Measurements from ENCODE around the gene TNPO1.
A peak's percentile ranks its signal among the peaks of the same experiment; 100 is the strongest.
"Not testable (repeated sequence)": the region's sequence is repeated elsewhere in the genome, so short reads cannot be mapped to it uniquely, and the experiment has no call there.

The TNPO1 gene

DNA sequence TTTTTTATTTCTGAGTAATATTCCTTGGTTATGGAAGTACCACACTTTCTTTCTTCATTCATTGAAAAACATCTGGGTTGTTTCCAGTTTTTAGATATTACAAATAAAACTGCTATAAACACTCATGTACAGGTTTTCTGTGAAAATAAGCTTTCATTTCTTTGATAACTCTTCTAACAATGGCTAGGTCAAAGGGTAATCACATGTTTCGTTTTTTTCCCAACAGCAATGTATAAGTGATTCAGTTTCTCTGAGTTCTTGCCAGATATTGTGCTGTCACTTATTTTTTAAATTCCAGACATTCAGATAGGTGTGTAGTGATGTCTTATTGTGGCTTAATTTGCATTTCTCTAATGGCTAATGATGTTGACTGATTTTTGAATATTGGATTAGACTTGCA, 16.7 kb upstream of the TNPO1 start:
- no peak for DNase-seq (ENCODE audit: low read depth)
- no peak overlapping the region for H3K4me3 ChIP-seq (ENCODE audit: low read depth, low read length)
- TF ChIP-seq, protein P1, sequence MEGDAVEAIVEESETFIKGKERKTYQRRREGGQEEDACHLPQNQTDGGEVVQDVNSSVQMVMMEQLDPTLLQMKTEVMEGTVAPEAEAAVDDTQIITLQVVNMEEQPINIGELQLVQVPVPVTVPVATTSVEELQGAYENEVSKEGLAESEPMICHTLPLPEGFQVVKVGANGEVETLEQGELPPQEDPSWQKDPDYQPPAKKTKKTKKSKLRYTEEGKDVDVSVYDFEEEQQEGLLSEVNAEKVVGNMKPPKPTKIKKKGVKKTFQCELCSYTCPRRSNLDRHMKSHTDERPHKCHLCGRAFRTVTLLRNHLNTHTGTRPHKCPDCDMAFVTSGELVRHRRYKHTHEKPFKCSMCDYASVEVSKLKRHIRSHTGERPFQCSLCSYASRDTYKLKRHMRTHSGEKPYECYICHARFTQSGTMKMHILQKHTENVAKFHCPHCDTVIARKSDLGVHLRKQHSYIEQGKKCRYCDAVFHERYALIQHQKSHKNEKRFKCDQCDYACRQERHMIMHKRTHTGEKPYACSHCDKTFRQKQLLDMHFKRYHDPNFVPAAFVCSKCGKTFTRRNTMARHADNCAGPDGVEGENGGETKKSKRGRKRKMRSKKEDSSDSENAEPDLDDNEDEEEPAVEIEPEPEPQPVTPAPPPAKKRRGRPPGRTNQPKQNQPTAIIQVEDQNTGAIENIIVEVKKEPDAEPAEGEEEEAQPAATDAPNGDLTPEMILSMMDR (conservative IDR thresholded peaks at IDR 0.05; ENCODE audit: low read depth, low read length): no peak

DNA sequence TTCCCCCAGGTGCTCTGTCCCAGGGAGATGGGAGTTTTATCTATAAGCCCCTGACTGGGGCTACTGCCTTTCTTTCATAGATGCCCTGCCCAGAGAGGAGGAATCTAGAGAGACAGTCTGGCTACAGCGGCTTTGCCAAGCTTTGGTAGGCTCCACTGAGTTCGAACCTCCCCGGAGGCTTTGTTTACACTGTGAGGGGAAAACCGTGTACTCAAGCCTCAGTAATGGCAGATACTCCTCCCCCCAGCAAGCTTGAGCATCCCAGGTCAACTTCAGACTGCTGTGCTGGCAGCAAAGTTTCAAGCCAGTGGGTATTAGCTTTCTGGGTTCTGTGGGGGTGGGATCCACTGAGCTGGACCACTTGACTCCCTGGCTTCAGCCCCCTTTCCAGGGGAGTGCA, 7.8 kb upstream of the TNPO1 start:
- H3K4me3 ChIP-seq (ENCODE audit: low read depth, low read length); DNase-seq (ENCODE audit: low read depth): not testable (repeated sequence)

DNA sequence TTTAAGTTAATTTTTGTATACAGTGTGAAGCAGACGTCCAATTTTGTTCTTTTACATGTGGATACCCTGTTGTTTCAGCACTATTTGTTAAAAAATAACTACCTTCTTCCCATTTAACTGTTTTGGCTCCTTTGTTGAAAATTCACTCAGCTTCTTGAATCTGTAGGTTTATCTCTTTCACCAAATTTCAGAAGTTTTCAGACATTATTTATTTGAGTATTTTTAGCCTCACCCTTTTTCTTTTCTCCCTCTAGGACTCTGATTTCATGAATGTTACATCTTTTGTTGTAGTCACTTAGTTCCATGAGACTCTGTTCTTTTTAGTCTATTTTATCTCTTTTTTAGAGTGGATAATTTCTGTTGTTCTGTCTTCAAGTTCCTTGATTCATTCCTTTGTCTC, 4.6 kb upstream of the TNPO1 start:
- H3K4me3 ChIP-seq (ENCODE audit: low read depth, low read length): no peak overlapping the region
- no peak for DNase-seq (ENCODE audit: low read depth)
- TF ChIP-seq, protein P1 (conservative IDR thresholded peaks at IDR 0.05; ENCODE audit: low read depth, low read length): no peak

DNA sequence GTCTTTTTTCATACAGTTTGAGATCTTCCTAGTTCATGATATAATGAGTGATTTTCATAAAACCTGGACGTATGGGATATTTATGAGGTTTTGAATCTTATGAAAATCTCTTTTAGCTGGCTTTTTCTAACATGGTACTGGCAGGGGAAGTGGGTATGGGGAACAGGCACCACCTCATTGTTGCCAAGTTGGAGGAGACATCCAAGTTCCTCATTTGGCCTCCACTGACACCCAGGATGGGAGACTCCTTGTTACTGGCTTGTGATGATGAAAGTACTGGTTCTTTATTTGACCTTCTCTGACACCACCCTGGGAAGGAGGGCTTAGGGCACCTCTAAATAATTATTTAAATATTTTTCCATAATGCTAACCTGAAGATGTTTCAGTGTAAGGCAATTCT, 4.0 kb upstream of the TNPO1 start:
- no peak overlapping the region for H3K4me3 ChIP-seq (ENCODE audit: low read depth, low read length)
- DNase-seq (ENCODE audit: low read depth): no peak
- TF ChIP-seq, protein P1 (conservative IDR thresholded peaks at IDR 0.05; ENCODE audit: low read depth, low read length): no peak

DNA sequence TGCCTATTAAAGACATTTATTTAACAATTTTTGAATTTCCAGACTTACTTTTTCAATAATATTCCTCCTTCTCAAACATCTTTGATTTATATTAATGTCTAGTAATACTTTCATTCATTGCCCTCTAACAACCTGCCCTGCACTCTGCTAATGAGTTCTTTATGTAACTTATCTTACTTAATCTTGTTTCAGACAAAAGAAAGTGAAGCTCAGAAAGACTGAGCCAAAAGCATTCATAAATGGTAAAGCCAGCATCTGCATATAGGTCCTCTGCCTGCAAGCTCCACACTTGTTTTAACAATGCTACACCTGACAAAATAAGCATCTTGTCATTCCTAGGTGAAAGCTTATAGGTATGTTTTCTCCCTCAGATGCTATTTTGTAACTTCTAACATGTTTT, 2.4 kb upstream of the TNPO1 start:
- no peak for DNase-seq (ENCODE audit: low read depth)
- TF ChIP-seq, protein P1 (conservative IDR thresholded peaks at IDR 0.05; ENCODE audit: low read depth, low read length): no peak
- H3K4me3 ChIP-seq (ENCODE audit: low read depth, low read length): no peak overlapping the region

DNA sequence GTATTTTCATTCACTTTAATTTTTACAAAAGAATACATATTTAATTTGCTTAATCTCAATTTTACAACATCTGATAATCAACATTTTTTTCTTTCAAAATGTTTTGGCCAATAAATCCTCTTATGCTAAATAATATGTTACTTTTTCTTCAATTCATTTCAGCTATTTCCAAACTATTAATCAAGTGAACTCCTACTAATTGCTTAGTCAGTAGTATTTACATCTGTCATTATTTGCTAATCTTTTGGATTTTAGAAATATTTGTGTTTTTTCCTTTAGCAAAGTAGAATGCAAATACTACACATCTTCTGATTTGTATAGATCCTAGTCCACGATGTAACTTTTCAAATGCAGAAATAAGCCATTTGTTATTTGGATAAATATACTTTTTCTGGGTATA, 1.6 kb upstream of the TNPO1 start:
- TF ChIP-seq, protein P1 (conservative IDR thresholded peaks at IDR 0.05; ENCODE audit: low read depth, low read length): no peak
- no peak overlapping the region for H3K4me3 ChIP-seq (ENCODE audit: low read depth, low read length)
- no peak for DNase-seq (ENCODE audit: low read depth)

DNA sequence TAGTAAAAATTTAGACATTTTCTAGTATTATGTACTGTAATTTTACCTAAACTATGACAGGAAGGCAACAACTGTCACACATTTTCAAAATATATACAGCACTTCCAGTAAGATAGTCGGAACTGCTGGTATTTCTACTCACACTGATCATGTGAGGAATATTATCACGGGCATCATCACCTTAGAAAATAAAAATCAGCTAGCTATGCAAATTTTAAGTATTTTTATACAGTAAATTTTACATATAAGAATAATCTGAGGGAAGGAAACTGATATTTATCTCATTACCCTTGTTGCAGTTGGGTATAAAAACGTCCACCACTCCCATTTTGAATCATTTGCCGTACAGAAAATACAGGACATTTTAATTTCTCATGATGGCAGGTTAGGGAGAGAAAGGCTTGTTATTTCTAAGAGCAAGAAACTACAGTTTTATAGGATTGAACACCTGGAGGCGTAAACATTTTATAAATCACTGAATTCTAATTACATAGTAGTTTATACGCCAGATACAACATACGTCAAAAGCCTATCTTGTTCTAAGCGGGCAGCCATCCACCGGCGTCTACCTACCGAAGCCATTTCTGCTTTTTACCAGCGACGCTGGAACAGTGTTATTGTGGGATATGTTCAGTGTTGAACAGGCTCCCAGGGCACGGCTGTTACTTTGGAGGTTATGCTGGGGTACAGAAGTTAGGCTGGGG, 729 bp upstream of the TNPO1 start:
- TF ChIP-seq, protein P1 (conservative IDR thresholded peaks at IDR 0.05; ENCODE audit: low read depth, low read length): no peak
- no peak for DNase-seq (ENCODE audit: low read depth)
- peak overlapping the region; percentile 78 for H3K4me3 ChIP-seq (ENCODE audit: low read depth, low read length)
